ENCODE measurements around the gene TEX22.

Gene TEX22

GRCh38 chr14:105375635-105376057, 22.7 kb upstream of the TEX22 start:
- TF ChIP-seq GATA1 (IDR thresholded peaks at IDR 0.05; ENCODE audit: low read depth, low read length) = no peak
- no peak for TF ChIP-seq POLR2A (IDR thresholded peaks at IDR 0.05; ENCODE audit: low read length)
- no peak for DNase-seq

- no peak for DNase-seq
- TF ChIP-seq GATA1 (IDR thresholded peaks at IDR 0.05; ENCODE audit: low read depth, low read length) (no peak), POLR2A (IDR thresholded peaks at IDR 0.05; ENCODE audit: low read length) (no peak)
Observed at GRCh38 chr14:105376521-105377440, 21.6 kb upstream of the TEX22 start.

DNA sequence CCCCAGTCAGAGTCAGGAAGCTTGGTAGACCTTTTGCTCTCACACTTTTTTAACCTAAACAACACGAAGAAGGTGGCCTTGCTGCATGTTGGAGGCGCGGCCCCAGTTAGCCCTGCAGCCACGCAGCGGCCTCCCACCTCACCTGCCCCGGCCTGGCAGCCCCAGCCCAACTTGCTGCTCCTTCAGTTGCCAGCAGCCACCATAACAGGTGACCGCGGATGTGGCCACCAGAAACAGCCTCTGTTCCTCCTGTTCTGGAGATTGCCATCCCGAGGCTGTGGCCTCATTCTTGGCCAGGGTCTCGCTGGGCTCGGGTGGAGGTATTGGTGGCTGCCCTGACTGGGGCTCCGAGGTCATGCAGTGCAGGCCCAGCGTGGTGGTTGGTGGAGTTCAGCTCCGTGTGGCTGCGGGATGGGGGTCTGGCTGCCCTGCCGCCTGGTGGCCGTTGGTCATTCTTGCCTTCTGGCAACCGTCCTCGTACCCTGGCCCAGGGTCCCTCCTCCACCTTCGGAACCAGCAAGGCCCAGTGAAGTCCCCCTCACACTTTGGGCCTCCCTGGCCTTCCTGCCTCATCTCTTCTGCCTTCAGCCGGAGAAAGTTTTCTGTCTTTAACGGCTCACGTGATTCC, 20.7 kb upstream of the TEX22 start:
- no peak for DNase-seq
- TF ChIP-seq POLR2A (IDR thresholded peaks at IDR 0.05; ENCODE audit: low read length) (no peak), GATA1 (IDR thresholded peaks at IDR 0.05; ENCODE audit: low read depth, low read length) (no peak)

DNA sequence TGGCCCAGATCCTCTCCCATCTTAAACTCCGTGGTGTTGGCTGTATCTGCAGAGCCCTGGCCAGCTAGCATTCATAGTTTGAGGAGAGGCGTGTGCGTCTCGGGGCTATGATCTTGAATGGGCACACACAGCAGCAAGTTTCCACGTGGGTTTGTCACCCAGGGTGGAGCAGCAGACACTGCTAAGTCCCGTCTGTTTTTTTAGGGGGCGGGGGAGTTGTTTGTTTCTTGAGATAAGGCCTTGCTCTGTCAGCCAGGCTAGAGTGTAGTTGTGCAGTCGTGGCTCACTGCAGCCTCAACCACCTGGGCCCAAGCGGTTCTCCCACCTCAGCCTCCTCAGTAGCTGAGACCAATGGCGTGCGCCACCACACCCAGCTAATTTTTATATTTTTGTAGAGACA, 20.1 kb upstream of the TEX22 start:
- TF ChIP-seq POLR2A (IDR thresholded peaks at IDR 0.05; ENCODE audit: low read length) (no peak), GATA1 (IDR thresholded peaks at IDR 0.05; ENCODE audit: low read depth, low read length) (no peak)
- peak; percentile 64 to 83 for DNase-seq

- TF ChIP-seq POLR2A (IDR thresholded peaks at IDR 0.05; ENCODE audit: low read length) = no peak
- TF ChIP-seq GATA1 (IDR thresholded peaks at IDR 0.05; ENCODE audit: low read depth, low read length) = no peak
- DNase-seq = no peak
Observed at GRCh38 chr14:105378873-105379685, 19.3 kb upstream of the TEX22 start.

DNA sequence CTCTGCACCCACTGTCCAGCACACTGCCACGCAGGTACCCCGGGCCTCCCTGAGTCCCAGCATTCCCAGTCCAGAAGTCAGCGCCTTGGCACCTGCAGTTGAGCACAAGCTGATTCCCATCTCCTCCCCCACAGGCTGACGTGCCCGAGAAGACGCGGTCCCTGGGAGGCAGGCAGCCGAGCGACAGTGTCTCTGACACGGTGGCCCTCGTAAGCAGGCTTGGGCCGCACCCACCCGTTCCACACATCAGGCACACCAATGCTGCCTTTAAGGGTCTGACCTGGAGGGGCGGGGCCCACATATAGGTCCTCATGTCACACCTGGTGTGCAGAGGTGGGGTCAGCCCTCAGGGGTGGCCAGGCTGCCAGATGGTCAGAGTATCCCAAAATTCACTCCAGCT, 18.4 kb upstream of the TEX22 start:
- no peak for TF ChIP-seq POLR2A (IDR thresholded peaks at IDR 0.05; ENCODE audit: low read length)
- TF ChIP-seq GATA1 (IDR thresholded peaks at IDR 0.05; ENCODE audit: low read depth, low read length) = no peak
- no peak for DNase-seq

DNA sequence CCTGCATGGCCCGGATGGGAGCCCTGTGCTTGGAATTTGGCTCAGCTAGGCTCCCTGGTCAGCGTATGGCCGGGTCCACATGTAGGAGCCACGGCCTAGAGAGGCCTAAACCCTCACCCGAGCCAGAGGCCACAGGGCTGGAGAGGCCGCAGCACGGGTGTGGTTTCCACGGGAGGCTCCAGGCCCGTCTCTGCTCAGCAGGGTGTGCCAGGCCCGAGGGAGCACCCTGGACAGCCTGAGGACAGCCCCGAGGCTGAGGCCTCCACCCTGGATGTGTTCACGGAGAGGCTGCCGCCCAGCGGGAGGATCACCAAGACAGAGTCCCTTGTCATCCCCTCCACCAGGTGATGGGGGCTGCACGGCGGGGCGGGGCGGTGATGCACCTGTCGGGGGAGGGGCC, 17.6 kb upstream of the TEX22 start:
- no peak for DNase-seq
- TF ChIP-seq GATA1 (IDR thresholded peaks at IDR 0.05; ENCODE audit: low read depth, low read length) (no peak), POLR2A (IDR thresholded peaks at IDR 0.05; ENCODE audit: low read length) (no peak)

- TF ChIP-seq POLR2A (IDR thresholded peaks at IDR 0.05; ENCODE audit: low read length) (no peak), GATA1 (IDR thresholded peaks at IDR 0.05; ENCODE audit: low read depth, low read length) (no peak)
- DNase-seq = no peak
Observed at GRCh38 chr14:105381446-105382342, 16.6 kb upstream of the TEX22 start.

GRCh38 chr14:105382343-105383082, 15.8 kb upstream of the TEX22 start:
- no peak for DNase-seq
- TF ChIP-seq GATA1 (IDR thresholded peaks at IDR 0.05; ENCODE audit: low read depth, low read length) = no peak
- no peak for TF ChIP-seq POLR2A (IDR thresholded peaks at IDR 0.05; ENCODE audit: low read length)

DNA sequence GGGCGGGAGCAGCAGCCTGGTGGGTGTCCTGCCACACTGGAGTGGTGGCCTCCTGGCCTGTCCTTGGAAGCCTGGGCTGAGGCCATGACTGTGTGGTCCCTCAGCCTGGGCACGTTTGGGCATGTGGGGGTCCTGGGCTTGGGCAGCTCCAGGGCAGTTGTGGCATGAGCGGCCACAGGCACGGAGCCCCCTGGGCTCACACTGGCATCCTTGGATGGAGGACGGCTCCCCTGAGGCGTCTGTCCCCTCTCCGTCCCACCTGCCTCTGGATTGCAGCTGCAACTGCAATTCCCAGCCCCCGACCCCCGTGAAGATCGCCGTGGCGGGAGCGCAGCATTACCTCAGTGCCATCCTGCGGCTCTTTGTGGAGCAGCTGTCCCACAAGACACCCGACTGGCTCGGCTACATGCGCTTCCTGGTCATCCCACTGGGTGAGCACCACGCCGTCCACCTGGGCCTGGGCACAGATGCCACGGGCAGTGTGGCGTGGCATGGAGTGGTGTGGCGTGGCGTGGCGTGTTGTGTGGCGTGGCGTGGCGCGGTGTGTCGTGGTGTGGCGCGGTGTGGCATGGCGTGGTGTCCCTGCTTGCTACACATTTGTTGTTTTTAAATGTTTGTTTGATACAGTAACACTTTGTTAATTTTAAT, 15.1 kb upstream of the TEX22 start:
- no peak for DNase-seq
- TF ChIP-seq GATA1 (IDR thresholded peaks at IDR 0.05; ENCODE audit: low read depth, low read length) = no peak

DNA sequence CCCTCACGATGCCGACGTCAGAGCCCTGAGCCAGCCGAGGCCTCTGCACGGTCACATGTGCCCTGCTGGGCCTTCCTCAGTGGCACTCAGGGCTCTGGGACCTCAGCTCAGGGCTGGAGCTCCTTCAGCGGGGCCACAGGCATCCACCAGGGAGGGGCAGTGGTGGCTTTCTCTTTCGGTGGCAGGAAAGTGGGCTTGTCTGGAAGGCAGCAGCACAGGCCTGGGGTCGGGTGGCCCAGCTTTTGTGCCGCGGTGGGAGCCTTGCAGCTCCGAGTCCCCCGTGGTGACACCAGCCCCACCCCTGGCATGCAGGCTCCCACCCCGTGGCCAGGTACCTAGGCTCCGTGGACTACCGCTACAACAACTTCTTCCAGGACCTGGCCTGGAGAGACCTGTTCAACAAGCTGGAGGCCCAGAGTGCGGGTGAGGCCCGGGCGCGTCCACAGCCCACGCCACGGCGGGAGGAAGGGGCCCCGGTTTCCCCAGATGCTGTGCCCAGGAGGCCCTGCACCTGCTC, 14.2 kb upstream of the TEX22 start:
- no peak for DNase-seq
- no peak for TF ChIP-seq GATA1 (IDR thresholded peaks at IDR 0.05; ENCODE audit: low read depth, low read length)
- TF ChIP-seq POLR2A (IDR thresholded peaks at IDR 0.05; ENCODE audit: low read length) = no peak
